Chondrocyte (in vitro differentiated cells): ENCODE results near the gene PLEKHG2. TPM values are rescaled to one million over a fixed set of nuclear protein-coding genes. Genes with fewer than 3 reads are reported as not detected.

Experiments used
- DNase-seq: peaks from one replicate; pipeline ENCODE4 v3.0.0; 2021; ENCODE audit warnings: mixed read lengths, low spot score
- H3K27ac Mint-ChIP-seq: one replicate; pipeline ENCODE4 v1.8.0; 2021; ENCODE audit warnings: mild to moderate bottlenecking, moderate library complexity, mixed read lengths; ENCODE audit not compliant: unreplicated experiment
- H3K27me3 Mint-ChIP-seq: 2 replicates; pipeline ENCODE4 v1.8.0; 2021; ENCODE audit warnings: low read depth, mixed read lengths
- H3K36me3 Mint-ChIP-seq: 2 replicates; pipeline ENCODE4 v1.8.0; 2021; ENCODE audit warnings: low read depth, mixed read lengths
- H3K4me1 Mint-ChIP-seq: 2 replicates; pipeline ENCODE4 v1.8.0; 2021; ENCODE audit warnings: low read depth, mild to moderate bottlenecking, mixed read lengths
- H3K4me3 Mint-ChIP-seq: one replicate; pipeline ENCODE4 v1.8.0; 2021; ENCODE audit warnings: mild to moderate bottlenecking, moderate library complexity, mixed read lengths; ENCODE audit not compliant: unreplicated experiment
- H3K9me3 Mint-ChIP-seq: 2 replicates; pipeline ENCODE4 v1.8.0; 2021; ENCODE audit warnings: low read depth, mixed read lengths
- total RNA-seq: library from RNA; stranded (reverse); gene quantifications from 3 replicates; pipeline ENCODE4 v1.2.1, GENCODE V29; 2021
- TF ChIP-seq, protein P1 (sequence below): fragments of 200-600 bp; sonication (generic); IDR thresholded peaks from 2 replicates; pipeline ENCODE4 v1.5.0; 2021; ENCODE audit warnings: antibody characterized with exemption, mild to moderate bottlenecking, moderate library complexity

The PLEKHG2 gene
- total RNA-seq, 1 donor from 2014 or later: 150 TPM

DNA sequence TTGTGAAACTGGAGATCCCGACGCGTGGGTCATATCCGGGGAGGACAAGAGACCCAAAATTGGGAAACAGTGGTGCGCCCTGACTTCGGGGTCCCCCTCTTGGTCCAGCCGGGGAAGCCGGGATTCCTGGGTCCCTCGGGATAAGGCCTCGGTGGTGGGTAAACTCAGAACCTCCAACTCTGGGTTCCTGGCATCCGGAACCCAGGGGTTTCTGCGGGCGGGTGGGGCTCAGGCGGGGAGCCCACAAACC, 5.1 kb upstream of the PLEKHG2 start:
- H3K27ac Mint-ChIP-seq: peak overlapping the region; percentile 94
- TF ChIP-seq, protein P1, sequence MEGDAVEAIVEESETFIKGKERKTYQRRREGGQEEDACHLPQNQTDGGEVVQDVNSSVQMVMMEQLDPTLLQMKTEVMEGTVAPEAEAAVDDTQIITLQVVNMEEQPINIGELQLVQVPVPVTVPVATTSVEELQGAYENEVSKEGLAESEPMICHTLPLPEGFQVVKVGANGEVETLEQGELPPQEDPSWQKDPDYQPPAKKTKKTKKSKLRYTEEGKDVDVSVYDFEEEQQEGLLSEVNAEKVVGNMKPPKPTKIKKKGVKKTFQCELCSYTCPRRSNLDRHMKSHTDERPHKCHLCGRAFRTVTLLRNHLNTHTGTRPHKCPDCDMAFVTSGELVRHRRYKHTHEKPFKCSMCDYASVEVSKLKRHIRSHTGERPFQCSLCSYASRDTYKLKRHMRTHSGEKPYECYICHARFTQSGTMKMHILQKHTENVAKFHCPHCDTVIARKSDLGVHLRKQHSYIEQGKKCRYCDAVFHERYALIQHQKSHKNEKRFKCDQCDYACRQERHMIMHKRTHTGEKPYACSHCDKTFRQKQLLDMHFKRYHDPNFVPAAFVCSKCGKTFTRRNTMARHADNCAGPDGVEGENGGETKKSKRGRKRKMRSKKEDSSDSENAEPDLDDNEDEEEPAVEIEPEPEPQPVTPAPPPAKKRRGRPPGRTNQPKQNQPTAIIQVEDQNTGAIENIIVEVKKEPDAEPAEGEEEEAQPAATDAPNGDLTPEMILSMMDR: no peak
- no peaks in the 10 kb centered on the region for H3K27me3 Mint-ChIP-seq
- peak overlapping the region; percentile 90 for H3K4me3 Mint-ChIP-seq
- DNase-seq: no peak
- H3K9me3 Mint-ChIP-seq: no peaks in the 10 kb centered on the region
- peaks cover 12% of the 10 kb centered on the region for H3K36me3 Mint-ChIP-seq
- peaks cover 62% of the 10 kb centered on the region for H3K4me1 Mint-ChIP-seq

DNA sequence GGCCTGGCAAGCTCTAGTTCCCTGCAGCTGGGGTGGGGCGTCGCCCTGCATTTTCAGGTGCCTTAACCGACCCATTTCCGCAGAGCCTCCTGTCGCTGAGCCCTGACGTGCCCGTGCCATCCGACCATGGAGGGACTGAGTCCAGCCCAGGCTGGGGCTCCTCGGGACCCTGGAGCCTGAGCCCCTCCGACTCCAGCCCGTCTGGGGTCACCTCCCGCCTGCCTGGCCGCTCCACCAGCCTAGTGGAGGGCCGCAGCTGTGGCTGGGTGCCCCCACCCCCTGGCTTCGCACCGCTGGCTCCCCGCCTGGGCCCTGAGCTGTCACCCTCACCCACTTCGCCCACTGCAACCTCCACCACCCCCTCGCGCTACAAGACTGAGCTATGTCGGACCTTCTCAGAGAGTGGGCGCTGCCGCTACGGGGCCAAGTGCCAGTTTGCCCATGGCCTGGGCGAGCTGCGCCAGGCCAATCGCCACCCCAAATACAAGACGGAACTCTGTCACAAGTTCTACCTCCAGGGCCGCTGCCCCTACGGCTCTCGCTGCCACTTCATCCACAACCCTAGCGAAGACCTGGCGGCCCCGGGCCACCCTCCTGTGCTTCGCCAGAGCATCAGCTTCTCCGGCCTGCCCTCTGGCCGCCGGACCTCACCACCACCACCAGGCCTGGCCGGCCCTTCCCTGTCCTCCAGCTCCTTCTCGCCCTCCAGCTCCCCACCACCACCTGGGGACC, 4.6 kb upstream of the PLEKHG2 start:
- peaks cover 12% of the 10 kb centered on the region for H3K36me3 Mint-ChIP-seq
- H3K27me3 Mint-ChIP-seq: no peaks in the 10 kb centered on the region
- peak overlapping the region; percentile 90 for H3K4me3 Mint-ChIP-seq
- no peaks in the 10 kb centered on the region for H3K9me3 Mint-ChIP-seq
- TF ChIP-seq, protein P1: no peak
- H3K27ac Mint-ChIP-seq: peak overlapping the region; percentile 94
- peaks cover 57% of the 10 kb centered on the region for H3K4me1 Mint-ChIP-seq
- no peak for DNase-seq

DNA sequence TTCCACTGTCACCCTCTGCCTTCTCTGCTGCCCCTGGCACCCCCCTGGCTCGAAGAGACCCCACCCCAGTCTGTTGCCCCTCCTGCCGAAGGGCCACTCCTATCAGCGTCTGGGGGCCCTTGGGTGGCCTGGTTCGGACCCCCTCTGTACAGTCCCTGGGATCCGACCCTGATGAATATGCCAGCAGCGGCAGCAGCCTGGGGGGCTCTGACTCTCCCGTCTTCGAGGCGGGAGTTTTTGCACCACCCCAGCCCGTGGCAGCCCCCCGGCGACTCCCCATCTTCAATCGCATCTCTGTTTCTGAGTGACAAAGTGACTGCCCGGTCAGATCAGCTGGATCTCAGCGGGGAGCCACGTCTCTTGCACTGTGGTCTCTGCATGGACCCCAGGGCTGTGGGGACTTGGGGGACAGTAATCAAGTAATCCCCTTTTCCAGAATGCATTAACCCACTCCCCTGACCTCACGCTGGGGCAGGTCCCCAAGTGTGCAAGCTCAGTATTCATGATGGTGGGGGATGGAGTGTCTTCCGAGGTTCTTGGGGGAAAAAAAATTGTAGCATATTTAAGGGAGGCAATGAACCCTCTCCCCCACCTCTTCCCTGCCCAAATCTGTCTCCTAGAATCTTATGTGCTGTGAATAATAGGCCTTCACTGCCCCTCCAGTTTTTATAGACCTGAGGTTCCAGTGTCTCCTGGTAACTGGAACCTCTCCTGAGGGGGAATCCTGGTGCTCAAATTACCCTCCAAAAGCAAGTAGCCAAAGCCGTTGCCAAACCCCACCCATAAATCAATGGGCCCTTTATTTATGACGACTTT, 3.9 kb upstream of the PLEKHG2 start:
- peak overlapping the region; percentile 90 for H3K4me3 Mint-ChIP-seq
- peak overlapping the region; percentile 94 for H3K27ac Mint-ChIP-seq
- no peaks in the 10 kb centered on the region for H3K9me3 Mint-ChIP-seq
- no peak for DNase-seq
- TF ChIP-seq, protein P1: no peak
- peaks cover 12% of the 10 kb centered on the region for H3K36me3 Mint-ChIP-seq
- no peaks in the 10 kb centered on the region for H3K27me3 Mint-ChIP-seq
- peaks cover 51% of the 10 kb centered on the region for H3K4me1 Mint-ChIP-seq

DNA sequence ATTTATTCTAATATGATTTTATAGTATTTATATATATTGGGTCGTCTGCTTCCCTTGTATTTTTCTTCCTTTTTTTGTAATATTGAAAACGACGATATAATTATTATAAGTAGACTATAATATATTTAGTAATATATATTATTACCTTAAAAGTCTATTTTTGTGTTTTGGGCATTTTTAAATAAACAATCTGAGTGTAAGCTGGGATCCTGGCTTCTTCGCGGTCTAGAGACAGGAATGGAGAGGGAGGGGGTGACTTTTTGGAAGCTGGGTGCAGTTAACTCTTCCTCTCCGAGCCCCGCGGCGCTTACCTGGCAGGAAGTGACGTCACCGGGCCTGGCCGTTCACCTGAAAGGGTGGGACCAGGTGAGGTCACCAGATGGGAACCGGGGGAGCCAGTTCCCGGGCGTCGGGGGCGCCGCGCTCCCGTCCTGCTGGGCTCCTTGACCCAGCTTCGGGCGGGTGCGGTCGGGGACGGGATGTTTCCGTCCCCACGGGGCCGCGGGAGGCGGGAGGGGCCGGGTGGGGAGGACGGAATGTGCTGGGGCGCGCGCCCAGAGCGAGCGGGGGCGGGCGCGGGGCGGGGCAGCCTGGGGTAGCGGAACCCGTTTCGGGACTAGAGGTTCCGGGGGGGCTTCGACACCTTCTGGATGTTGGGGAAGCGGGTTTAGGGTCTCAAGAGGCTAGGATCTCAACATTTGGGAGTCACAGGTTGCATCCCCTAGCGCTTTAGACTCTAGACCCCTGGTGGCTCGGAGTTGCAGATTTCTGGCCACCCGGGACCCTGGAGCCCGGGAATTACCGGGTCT, 3.1 kb upstream of the PLEKHG2 start:
- TF ChIP-seq, protein P1: no peak
- H3K9me3 Mint-ChIP-seq: no peaks in the 10 kb centered on the region
- no peak for DNase-seq
- H3K4me3 Mint-ChIP-seq: peak overlapping the region; percentile 90
- H3K27me3 Mint-ChIP-seq: no peaks in the 10 kb centered on the region
- H3K27ac Mint-ChIP-seq: peak overlapping the region; percentile 94
- H3K4me1 Mint-ChIP-seq: peaks cover 53% of the 10 kb centered on the region
- H3K36me3 Mint-ChIP-seq: peaks cover 18% of the 10 kb centered on the region
